Right lobe of liver (tissue), 4 donors: ENCODE measurements around the gene ARMC2.

Source experiments
- POLR2A ChIP-seq: fragments of 450-650 bp; IDR thresholded peaks from one replicate; pipeline ENCODE4 v1.6.1; 2017; ENCODE audit warnings: antibody characterized with exemption, mild to moderate bottlenecking
- TF ChIP-seq, protein P1 (sequence below), 4 donors: fragments of 200-600 bp in 3 of 4; fragments of 450-650 bp in 1 of 4; IDR thresholded peaks; one replicate each; pipeline versions ENCODE4 v1.5.1 to v1.8.0; 2016 to 2022; ENCODE audit warnings: antibody characterized with exemption in 4 of 4, mild to moderate bottlenecking in 2 of 4
- donor health status: DM: no; HTN: no; CAD: no.
- donor health status: DM: no; HTN: no; CAD: no.
- donor health status: DM: no; HTN: yes; CAD: no.

DNA sequence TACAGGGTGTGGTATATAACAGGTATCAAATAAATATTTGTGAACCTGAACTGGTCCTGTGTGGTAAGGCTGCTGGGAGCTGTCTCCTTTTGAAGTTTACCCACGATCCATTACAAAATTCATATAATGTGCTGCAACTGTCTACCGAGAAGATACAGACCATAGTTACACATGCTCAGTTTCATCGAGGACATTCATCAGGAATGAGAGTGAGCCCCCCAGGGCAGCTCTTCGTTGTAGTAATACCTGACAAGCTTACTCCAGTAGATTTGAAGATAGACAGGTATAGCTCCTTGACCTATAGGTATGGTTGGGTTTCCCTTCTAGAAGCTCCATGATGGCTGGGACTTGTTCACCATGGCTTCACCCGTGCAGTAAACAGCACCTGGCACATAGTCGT, 25.7 kb downstream of the ARMC2 start:
- no peak for TF ChIP-seq POLR2A
- TF ChIP-seq, protein P1, sequence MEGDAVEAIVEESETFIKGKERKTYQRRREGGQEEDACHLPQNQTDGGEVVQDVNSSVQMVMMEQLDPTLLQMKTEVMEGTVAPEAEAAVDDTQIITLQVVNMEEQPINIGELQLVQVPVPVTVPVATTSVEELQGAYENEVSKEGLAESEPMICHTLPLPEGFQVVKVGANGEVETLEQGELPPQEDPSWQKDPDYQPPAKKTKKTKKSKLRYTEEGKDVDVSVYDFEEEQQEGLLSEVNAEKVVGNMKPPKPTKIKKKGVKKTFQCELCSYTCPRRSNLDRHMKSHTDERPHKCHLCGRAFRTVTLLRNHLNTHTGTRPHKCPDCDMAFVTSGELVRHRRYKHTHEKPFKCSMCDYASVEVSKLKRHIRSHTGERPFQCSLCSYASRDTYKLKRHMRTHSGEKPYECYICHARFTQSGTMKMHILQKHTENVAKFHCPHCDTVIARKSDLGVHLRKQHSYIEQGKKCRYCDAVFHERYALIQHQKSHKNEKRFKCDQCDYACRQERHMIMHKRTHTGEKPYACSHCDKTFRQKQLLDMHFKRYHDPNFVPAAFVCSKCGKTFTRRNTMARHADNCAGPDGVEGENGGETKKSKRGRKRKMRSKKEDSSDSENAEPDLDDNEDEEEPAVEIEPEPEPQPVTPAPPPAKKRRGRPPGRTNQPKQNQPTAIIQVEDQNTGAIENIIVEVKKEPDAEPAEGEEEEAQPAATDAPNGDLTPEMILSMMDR (IDR thresholded peaks at IDR 0.05) = no peak
